K562 (cell line): ENCODE measurements around the gene CPTP. TPM values are rescaled to one million over a fixed set of nuclear protein-coding genes. Genes with fewer than 3 reads are reported as not detected.

Source experiments
- ATF1 ChIP-seq, 2 experiments: fragments of 450-650 bp in 1 of 2; IDR thresholded peaks; 2 replicates each; pipeline ENCODE4 v1.6.1; 2016; ENCODE audit warnings: missing compliant biosample characterization in 1 of 2, missing genetic modification characterization in 1 of 2
- CBX5 ChIP-seq: IDR thresholded peaks from 2 replicates; pipeline ENCODE4 v1.6.1; 2014; ENCODE audit warnings: low read depth, borderline replicate concordance
- CREB5 ChIP-seq: fragments of 250-450 bp; sonication (Bioruptor Pico); IDR thresholded peaks from 2 replicates; pipeline ENCODE4 v1.5.0; 2020; ENCODE audit warnings: mild to moderate bottlenecking
- CTCF ChIP-seq, 3 experiments: IDR thresholded peaks in 2 of 3; conservative IDR thresholded peaks in 1 of 3; 2 replicates each; pipeline ENCODE4 v1.5.1; 2011 to 2012; ENCODE audit warnings: low read length in 3 of 3, mild to moderate bottlenecking in 3 of 3, control low read depth in 2 of 3, improper control_type of control experiment in 1 of 3, inconsistent platforms in 1 of 3, low read depth in 1 of 3, mixed read lengths in 1 of 3, moderate library complexity in 1 of 3; ENCODE audit not compliant: insufficient read depth in 2 of 3
- E2F3 ChIP-seq: fragments of 250-450 bp; sonication (Bioruptor Pico); IDR thresholded peaks from 2 replicates; pipeline ENCODE4 v1.4.0; 2020; ENCODE audit warnings: mild to moderate bottlenecking
- E2F5 ChIP-seq: sonication (generic); formaldehyde crosslinking; IDR thresholded peaks from 2 replicates; pipeline ENCODE4 v1.8.0; 2022; ENCODE audit warnings: mild to moderate bottlenecking, missing genetic modification reagents
- FOXA1 ChIP-seq: fragments of 450-650 bp; IDR thresholded peaks from 2 replicates; pipeline ENCODE4 v1.6.1; 2016; ENCODE audit warnings: mild to moderate bottlenecking, borderline replicate concordance
- KLF1 ChIP-seq: fragments of 450-650 bp; IDR thresholded peaks from 2 replicates; pipeline ENCODE4 v1.6.1; 2016; ENCODE audit warnings: missing genetic modification characterization, missing compliant biosample characterization
- MED1 ChIP-seq: sonication (generic); formaldehyde crosslinking; IDR thresholded peaks from 2 replicates; pipeline ENCODE4 v1.8.1; 2023; ENCODE audit warnings: missing genetic modification reagents, borderline replicate concordance
- MITF ChIP-seq: IDR thresholded peaks from 2 replicates; pipeline ENCODE4 v1.6.1; 2014; ENCODE audit warnings: antibody characterized with exemption
- NR2F6 ChIP-seq: fragments of 450-650 bp; formaldehyde crosslinking; IDR thresholded peaks from 2 replicates; pipeline ENCODE4 v1.4.0; 2020; ENCODE audit warnings: mild to moderate bottlenecking
- PML ChIP-seq: IDR thresholded peaks from 2 replicates; pipeline ENCODE4 v1.6.1; 2012; ENCODE audit warnings: low read length, inconsistent platforms
- RHOXF2B ChIP-seq: fragments of 250-450 bp; sonication (Bioruptor Pico); conservative IDR thresholded peaks from 2 replicates; pipeline ENCODE4 v1.5.1; 2021
- SMAD4 ChIP-seq: fragments of 250-450 bp; sonication (Bioruptor Pico); conservative IDR thresholded peaks from 2 replicates; pipeline ENCODE4 v1.8.0; 2021; ENCODE audit warnings: inconsistent platforms, mild to moderate bottlenecking, moderate library complexity
- SOX6 ChIP-seq: fragments of 450-650 bp; IDR thresholded peaks from 2 replicates; pipeline ENCODE4 v1.6.1; 2014; ENCODE audit warnings: mild to moderate bottlenecking
- SREBF2 ChIP-seq: sonication (generic); formaldehyde crosslinking; IDR thresholded peaks from 2 replicates; pipeline ENCODE4 v1.4.0; 2020; ENCODE audit warnings: mild to moderate bottlenecking, missing genetic modification reagents
- SRSF7 ChIP-seq: fragments of 200-400 bp; formaldehyde crosslinking; optimal IDR thresholded peaks from 2 replicates; pipeline ENCODE3; 2017; ENCODE audit warnings: mild to moderate bottlenecking, low read depth, low read length
- TAF9B ChIP-seq: fragments of 450-650 bp; IDR thresholded peaks from 2 replicates; pipeline ENCODE4 v1.6.1; 2018; ENCODE audit warnings: mild to moderate bottlenecking; ENCODE audit not compliant: partially characterized antibody
- TAL1 ChIP-seq: fragments of 450-650 bp; IDR thresholded peaks from 2 replicates; pipeline ENCODE4 v1.6.1; 2016; ENCODE audit warnings: mild to moderate bottlenecking
- TBP ChIP-seq: optimal IDR thresholded peaks from 2 replicates; pipeline ENCODE3; 2011; ENCODE audit warnings: low read depth, low read length, improper control_type of control experiment
- ZBTB34 ChIP-seq: fragments of 250-450 bp; sonication (Bioruptor Pico); IDR thresholded peaks from 2 replicates; pipeline ENCODE4 v1.8.0; 2021; ENCODE audit warnings: mild to moderate bottlenecking, moderate library complexity
- ZNF699 ChIP-seq: fragments of 250-450 bp; sonication (Bioruptor Pico); IDR thresholded peaks from 2 replicates; pipeline ENCODE4 v1.8.0; 2021; ENCODE audit warnings: mild to moderate bottlenecking, moderate library complexity; ENCODE audit not compliant: insufficient replicate concordance
- ZZZ3 ChIP-seq: fragments of 450-650 bp; IDR thresholded peaks from 2 replicates; pipeline ENCODE4 v1.6.1; 2016; ENCODE audit warnings: antibody characterized with exemption, mild to moderate bottlenecking, moderate library complexity
- polyA plus RNA-seq, 8 experiments: library from polyadenylated mRNA; depleted of rRNA in 4 of 8; stranded (reverse) in 5 of 8; unstranded in 3 of 8; fragments of >200 nt; fragmentation: Nextera tagmentation in 2 of 8; fragmentation: Illumina TruSeq in 1 of 8; extraction: Ambion mirVana in 2 of 8; extraction: Trizol in 1 of 8; gene quantifications; 2 replicates each; pipeline versions ENCODE4 v1.2.1 to v1.2.3, GENCODE V29; 2011 to 2014; ENCODE audit warnings: inconsistent platforms in 1 of 8, missing spikeins in 1 of 8
- total RNA-seq, 7 experiments: library from RNA; depleted of rRNA in 6 of 7; stranded (reverse); fragments of >200 nt in 6 of 7; fragmentation: Illumina TruSeq in 2 of 7; extraction: Trizol in 2 of 7; gene quantifications; 2 replicates each; pipeline versions ENCODE4 v1.2.1 to v1.2.3, GENCODE V29; 2011 to 2021; ENCODE audit warnings: low replicate concordance in 1 of 7

Gene CPTP
- total and polyA plus RNA-seq, 9 of the 15 experiments (the other 6 are each of a cell fraction or from before 2014, with no cell fraction given) = 0.11 to 25.8 (median 3.5) TPM

- TF ChIP-seq TBP (peak; percentile 54), E2F5 (no peak), ZNF699 (no peak), PML (no peak), ATF1 (CRISPR knock-in tag; IDR thresholded peaks at IDR 0.05) (no peak), ATF1 (tag; IDR thresholded peaks at IDR 0.05) (0 out of 2 replicates have a peak, but pooled peaks have one; percentile 44), TAL1 (no peak), KLF1 (tag) (no peak), E2F3 (CRISPR knock-in tag) (no peak), FOXA1 (no peak), ZZZ3 (no peak), SOX6 (no peak), TAF9B (no peak), SRSF7 (no peak), CBX5 (no peak), NR2F6 (no peak), SREBF2 (CRISPR knock-in tag) (no peak), ZBTB34 (CRISPR knock-in tag) (no peak), MITF (no peak), SMAD4 (CRISPR knock-in tag) (0 out of 2 replicates have a peak, but pooled peaks have one; percentile 15), MED1 (CRISPR knock-in tag) (no peak), CREB5 (CRISPR knock-in tag) (no peak), RHOXF2B (CRISPR knock-in tag) (no peak), CTCF (IDR thresholded peaks at IDR 0.05 in 2 of 3, conservative IDR thresholded peaks at IDR 0.05 in 1 of 3; ENCODE audit: insufficient read depth in 2 of 3, low read depth in 1 of 3, low read length in 3 of 3) (no peak)
These were observed at the start of gene CPTP, which contains the start of gene INTS11 (continued) for GRCh38 chr1:1324524-1325287.
